ENCODE results near the gene TMEM164.

The TMEM164 gene

DNA sequence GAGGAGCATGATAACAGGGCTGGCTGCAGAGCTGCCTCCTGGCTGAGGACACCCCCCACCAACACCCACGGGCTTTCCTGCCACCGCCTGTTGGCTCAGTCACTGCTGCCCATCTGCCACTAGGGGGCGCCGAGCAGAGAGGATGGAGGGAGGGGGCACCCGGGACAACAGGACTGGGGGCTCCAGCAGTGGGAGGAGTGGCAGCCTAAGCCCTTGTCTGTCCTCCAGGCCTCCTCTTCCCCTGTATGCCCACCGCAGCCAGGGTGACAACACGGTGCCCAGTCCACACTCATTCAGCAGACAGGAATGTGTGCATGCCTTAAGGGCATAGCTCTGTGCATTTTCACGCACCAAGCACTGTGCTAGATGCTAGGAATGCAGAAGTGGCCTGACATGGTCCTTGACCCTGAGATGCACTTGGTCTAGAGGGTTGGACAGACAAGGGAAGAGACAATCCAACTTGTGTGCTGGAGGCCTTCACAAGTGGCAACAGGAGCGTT is 165.1 kb downstream of the TMEM164 start:
- peak; percentile 45 for DNase-seq (ENCODE audit: low read depth)

DNA sequence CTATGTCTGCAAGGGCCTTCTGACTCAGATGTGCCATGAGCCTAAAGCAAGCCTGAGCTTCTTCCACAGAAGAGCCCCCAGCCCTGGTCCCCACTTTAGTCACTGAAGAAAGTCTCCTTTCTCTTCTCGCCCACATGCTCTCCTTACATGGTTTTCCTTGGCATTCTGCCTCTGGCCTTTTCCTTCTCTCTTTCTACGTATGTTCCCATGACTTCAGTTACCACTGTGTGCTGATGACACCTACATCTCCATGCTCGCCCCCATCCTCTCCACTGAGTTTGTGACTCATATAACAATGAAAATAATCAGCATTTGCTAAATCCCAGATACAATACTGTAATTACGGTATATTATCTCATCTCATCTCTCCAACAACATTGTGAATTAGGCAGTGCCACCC is 165.7 kb downstream of the TMEM164 start:
- DNase-seq (ENCODE audit: low read depth), result no peak

DNA sequence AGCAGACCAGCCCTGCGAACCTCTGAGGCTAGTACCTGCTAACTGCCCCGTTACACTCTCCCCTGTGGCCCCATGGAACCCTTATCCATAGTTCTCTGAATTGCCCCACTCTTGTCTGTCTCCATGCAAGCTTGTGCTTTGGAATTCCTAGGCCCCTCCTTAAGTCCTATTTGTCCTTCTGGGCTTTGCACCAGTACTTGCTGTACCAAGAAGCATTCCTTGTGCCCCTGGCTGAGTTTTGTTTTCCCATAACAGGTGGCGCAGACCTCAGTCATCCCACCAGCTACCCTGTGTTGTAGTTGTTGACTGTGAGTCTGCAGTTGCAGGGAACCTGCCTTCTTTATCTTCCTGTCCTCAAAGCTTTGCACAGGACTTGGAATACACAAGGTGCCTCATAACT is 167.1 kb downstream of the TMEM164 start:
- no peak for DNase-seq (ENCODE audit: low read depth)

DNA sequence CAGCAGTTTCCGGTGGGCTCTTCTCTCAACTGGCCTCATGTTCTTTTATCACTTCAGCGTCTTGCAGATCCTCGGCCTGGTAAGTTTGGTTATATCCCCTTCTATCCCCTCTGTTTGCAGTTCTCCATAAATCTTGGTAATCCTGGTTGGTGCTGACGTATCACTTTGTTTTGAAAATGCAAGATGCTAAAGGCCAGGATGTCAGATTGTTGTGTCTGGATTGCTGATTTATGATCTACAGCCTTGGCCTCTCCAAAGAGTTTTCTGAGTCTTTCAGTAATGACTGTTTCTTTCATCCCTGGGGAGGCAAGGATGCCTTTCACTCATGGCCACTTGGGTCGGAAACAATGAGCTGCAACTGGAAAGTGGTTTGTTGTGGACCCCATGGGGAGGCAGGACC is 168.5 kb downstream of the TMEM164 start:
- DNase-seq (ENCODE audit: low read depth), result no peak

DNA sequence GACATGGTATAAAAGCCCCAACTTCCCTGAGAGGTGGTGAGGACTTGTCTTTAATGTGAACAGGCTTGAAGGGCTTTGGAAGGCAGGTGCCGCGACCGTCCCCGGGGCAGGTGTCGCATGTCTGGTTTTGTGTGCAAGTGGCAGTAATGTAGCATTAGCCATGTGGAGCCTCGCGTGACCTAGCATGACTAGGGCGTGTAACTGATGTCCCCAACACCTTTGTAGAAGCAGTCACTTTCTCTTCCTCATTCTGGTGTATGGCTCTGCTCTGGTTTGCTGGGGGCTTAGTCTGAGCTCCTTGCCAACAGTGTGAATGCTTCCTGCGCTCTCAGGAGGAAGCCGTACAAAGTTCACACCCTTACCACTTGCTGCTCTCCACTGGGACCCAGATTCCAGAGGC is 169.3 kb downstream of the TMEM164 start:
- DNase-seq (ENCODE audit: low read depth), result no peak

DNA sequence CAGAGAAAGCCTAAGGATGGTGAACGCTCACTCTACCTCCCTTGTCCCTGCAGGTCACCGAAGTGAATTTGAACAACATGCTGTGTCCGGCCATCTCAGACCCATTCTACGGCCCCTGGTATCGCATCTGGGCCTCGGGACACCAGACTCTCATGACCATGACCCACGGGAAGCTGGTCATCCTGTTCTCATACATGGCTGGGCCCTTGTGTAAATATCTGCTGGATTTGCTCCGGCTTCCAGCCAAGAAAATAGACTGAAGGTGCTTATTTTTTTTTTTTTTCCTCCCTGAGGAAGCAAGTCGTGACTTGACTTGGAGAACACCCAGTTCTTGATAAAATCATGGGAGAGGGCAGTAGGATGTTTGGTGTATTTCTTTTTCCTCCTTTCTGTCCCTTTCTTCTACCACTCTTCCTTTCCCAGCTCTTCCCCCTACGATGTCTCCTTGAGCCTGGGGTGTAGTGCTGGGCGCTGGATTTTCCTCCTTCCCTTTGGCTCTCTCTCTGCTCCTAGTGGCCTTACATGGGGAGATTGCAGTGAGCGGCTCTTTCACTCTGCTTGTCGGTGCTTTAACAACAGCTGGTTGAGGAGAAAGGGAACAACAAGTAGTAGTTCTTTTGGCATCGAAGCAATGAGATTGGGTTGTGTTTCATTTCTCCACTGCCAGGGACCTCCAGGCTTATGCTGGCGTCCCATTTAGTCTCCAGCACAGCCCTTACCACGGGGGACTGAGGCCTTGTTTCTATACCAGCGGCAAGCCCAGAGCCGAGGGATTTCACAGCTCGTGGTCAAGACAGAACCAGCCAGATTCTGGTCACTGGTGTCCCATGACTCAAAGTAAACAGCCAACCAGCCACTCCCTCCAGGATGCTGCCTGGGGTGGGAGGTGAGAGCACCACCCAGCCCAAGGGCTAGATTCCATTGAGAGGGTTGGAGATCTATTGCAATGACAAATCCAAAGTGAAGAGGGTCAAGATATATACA is 170.6 kb downstream of the TMEM164 start:
- DNase-seq (ENCODE audit: low read depth), result no peak

DNA sequence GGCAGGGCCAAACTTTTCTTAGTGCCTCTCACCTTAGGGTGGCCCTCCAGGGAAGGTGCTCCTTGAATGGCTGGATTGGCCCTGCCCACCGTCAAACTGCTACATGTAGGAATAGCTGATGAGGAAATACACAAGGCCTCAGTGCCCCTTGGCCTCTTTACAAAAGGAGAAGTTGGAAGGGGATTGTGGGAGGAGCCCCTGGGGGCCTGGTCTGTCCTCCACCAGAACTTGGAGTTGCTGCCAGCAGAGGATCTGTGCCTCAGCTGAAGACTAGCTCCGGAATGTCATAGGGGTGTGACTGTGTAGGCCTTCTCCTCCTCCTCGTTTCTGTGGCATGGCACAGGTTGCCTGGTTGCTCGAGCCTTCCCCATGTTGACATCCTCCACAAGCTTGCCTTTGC is 172.2 kb downstream of the TMEM164 start:
- no peak for DNase-seq (ENCODE audit: low read depth)

DNA sequence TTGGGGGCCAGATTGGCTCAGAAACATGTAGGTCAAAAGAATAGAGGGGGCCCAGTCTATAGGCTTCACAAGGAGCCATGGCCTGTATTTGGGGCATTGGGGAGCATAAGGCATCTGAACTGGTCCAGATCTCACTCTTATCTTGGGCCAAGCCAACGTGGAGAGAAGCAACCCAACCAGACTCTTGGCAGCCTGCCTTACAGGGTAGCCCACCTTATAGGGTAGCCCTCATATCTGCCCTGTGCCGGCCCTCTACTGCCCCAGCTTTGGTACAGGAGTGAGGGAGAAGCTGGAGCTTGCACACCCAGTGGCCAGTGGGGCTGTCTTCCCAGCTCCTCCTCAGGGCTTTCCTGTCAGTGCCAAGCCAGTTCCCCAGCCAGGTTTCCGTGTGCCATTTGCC is 172.8 kb downstream of the TMEM164 start:
- DNase-seq (ENCODE audit: low read depth), result no peak

DNA sequence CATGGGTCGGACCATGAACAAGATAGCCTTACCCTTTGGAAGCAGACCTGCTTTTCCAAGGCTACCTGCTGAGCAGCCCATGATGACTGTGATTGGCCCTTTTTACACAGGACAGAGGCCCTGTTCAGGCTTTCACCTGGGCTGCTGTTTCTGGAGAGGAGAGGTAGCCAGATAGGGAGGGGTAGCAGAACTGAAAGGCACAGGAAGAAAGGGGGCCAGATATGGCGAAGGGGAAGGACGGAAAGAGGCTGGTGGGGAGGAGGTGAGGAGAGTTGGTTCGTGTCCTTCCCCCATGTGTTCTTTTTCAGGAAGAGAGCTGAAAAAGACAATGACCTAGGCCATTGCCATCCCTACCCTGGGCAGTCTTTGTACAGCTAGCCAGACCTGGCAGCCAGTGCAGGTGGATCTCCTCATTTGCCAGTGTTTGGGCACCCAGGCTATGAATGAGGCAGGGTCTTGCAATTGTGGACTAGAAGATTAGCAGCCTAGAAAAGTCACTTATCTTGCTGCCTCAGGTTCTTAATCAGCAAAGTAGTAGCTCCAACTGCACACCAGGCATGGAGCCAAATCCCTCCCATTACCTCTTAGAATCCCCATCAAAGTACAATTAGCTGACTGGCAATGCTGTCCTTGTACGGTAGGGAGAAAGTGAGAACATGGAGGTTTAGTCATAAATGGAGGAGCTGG is 175.4 kb downstream of the TMEM164 start:
- no peak for DNase-seq (ENCODE audit: low read depth)

DNA sequence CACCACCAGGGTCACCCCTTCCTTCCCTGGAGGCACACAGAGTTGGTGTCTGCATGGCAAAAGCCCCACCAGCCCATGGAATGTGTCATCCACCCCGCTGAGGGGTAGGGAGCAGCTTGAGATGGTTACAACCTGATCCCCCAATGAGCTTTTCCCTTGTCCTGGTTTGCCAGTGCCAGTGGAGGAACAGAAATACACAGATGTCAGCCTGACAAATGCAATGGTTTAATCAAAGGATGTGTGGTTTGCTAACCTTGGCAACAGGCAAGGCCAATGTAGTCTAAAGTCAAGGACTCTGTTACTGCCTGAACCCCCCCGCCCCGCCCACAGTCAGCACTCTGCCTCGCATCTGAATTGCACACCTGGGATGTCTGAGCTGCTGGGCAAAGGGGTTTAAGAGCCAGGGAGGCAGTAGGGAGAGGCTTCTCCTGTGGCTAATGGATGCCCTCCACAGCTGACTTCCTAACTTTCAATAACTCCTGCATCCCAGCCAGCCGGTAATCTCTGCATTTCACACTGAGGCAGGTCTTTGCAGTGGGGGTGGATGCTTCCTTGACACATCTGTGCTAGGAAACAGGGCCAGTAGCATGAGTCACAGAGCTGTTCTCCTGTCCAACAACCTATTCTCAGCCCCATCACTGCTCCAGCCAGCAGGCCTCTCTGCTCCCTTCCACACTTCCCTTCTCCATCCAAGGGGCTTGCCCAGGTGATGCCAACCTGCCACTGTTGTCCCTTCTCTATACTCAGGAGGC is 177.4 kb downstream of the TMEM164 start:
- DNase-seq (ENCODE audit: low read depth), result no peak

DNA sequence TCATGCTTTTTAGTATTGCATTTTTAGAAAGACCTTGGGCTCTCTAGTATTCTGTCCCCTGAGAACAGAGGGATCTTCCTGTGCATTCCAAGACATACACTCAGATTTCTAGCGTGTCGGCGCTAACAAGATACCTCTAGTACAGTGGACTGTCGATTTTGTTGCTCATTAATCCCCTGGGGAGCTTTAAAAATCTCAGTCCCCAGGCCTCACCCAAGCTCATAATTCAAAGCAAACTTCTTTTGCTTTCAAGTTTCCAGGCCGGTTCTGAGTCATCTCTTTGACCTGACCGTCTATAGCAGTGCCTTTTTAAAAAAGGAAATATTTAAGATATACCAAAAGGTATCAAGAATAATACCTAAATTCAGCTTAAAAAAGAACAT is 178.0 kb downstream of the TMEM164 start:
- DNase-seq (ENCODE audit: low read depth), result no peak

DNA sequence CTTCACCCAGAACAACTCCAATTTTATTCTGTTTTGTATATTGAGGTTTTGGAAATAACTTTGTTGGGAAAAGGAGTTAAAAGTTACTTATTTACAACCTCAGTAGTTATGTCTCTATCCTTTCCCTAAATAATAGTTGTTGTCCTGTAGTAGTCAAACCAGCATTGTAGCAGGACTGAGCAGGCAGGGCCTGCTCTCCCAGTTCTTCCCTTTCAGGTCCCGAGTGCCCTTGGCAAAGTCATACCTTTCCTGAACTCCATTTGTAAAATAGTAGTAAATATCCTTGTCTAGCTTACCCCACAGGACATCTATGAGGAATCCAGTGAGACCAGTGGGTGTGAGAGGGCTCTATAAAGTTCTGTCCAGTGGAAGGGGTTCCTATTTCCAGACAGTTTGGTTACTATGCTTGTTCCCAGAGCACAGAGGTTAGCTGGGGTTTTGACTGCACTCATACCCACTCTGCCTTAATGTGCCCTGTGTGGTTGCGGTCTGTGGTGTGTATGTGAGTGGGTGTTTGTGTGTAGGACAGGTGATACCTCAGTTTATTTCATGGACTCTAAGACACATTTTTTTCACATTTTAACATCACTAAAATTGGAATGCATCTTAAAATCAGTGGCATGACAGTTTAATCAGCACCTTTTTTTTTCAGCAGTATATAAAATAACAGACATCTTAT is 178.7 kb downstream of the TMEM164 start:
- no peak for DNase-seq (ENCODE audit: low read depth)

DNA sequence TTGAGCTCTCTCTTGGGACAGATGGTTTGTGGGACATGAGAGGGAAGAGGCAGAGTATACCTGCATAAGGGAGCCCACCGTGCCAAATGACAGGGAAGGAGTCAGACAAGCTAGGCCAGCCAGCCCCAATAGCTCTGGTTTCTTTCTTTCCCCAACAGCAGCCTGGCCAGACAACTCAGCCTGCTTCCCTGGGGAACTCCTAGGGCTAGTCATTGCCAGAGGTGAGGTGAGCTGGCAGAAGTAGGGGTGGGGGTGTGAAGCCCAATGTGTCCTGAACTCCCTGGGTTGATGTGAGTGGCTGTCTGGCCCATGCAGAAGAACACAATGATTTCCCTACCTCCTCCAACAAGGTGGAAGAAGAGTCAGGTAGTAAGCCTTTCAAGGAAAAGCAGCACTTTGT is 179.4 kb downstream of the TMEM164 start:
- DNase-seq (ENCODE audit: low read depth), result no peak

DNA sequence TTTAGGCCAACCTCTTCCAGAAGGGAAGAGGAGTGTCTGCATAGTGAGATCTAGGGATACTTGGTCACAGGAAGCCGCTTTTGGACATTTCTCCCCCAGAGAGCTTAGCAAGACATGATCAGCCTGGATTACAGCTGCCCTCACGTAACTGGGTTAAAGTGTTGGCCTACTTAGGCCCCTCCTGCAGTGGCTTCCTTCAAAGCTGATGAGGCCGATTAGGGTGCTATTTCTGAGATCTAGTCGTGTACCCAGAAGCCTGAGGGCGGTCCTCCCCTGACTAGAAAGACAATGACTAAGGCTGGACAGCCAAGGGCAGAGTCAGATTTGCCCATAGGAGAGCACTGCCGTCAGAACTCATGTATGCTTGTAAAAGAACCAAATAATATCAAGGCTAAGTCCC is 180.0 kb downstream of the TMEM164 start:
- DNase-seq (ENCODE audit: low read depth), result no peak

DNA sequence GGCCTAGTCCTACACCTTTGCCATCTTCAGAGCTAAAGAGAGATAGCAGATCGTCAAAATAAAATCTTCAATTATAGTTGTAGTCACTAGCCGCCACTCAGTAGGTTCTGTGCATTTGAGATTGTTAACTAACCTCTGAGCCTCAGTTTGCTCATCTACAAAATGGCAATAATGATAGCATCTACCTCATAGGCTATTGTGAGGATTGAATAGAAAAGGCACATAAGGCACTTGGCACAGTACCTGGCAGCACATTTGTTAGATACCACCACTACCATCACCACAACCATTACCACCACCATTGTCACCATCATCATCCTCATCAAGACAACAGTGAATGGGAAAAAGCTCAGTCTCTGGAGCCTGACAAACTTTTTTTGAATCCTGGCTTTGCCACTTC is 180.4 kb downstream of the TMEM164 start:
- DNase-seq (ENCODE audit: low read depth), result no peak

DNA sequence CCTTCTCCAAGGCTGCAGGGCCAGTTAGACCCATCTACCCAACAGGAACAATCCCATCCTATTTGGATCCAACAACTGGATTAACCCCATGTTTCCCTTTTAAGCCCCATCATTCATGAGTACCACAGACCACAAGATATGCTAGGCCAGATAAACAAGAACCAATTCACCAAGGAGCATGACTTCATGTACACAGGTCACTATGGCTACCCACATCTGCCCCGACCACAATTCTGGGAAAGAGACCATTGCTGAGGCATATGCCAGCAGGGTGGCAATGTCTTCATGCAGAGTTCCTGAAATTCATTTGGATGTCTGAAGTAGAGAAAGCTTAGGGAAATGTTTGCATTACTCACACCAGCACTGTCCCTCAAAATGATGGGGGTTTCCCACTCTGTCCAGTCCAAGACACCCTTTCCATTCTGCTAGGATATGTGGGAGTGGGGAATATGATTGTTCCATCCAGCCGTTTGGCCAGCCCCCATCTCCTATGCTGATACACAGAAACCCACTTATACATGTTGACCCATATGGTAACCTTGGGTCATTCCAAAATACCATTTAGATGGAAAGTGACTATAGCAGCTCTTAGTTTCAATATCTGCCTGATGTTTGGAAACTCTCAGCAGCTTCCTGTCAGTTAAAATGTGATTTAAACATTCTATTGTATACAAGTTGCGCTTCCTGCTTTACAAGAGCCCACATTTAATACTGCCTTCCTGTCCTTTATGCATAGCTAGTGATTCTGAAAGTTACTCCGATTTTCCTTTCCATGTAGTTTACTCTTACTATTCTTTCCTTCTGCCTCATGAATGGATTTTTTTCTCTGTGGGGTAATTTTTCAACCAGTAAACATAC is 186.0 kb downstream of the TMEM164 start:
- no peak for DNase-seq (ENCODE audit: low read depth)

DNA sequence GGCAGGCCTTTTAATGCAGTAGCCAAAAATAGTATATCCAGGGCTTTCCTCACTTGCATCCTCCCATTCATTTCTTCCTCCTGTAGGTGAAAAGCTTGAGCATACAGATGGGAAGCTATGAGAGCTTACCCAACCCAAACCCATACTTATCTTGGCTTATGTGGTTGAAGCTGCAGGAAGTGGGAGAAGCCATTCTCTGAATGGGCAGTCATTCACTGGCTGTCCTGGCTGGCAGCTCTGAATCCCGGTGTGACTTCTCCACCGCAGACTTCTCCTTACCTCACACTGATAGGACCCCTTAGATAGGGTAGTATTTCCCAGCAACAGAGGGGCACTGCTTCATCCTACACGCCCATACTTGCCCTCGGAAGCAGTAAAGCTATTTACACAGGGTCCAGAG is 189.6 kb downstream of the TMEM164 start:
- DNase-seq (ENCODE audit: low read depth), result no peak

DNA sequence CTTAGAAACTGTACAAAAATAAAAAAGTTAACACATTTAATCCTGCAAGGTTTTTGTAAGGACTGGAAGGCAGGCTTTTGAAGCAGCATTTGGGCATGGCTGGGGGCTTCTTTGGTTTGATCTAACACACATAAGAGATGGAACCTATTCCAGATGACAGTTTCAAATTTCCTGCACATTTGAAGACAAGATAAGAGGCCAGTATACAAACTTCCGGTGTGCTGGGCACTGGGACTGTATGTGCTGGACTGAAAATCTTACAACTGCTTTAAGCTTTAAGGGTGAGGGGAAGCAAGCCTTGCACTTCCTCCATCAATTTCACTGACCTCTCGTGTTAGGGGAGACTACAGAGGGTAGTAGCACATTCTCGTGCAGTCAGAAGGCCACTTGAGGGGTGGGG is 192.1 kb downstream of the TMEM164 start:
- DNase-seq (ENCODE audit: low read depth), result no peak

DNA sequence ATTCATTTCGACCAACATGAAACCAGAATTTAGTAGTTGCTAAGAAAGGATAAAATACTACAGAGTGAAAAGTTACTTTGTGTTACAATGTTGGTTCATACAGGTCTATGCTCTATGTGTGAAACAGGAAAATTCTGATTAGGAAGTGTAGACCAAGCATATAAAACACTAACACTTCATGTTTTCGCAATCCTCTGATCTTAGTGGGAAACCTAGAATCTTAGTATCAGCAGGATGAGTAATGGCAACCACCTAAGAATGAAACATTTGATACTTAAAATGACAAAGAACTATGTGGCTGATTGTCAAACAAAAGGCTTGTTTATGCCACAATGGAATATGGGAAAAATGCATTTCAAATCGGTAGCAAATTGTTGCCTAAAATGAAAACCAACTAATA is 198.9 kb downstream of the TMEM164 start:
- DNase-seq (ENCODE audit: low read depth), result no peak

DNA sequence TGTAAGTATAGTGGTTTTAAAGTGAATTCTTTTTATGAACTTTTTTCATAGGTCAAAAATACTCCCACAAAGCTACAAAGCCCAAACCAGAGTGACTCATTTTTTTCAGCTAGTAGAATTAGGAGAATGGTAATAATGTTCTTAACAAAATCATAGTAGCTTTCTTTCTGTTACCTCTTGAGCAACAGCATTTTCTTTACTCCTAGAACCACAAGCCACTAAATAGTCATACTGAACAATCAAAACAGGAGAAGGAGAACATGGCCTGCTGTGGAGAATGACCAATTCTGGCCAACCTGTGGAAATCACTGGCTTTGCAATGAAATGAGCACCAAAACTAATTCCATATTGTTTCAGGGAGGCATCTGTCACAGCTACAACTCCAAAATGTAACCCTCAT is 202.1 kb downstream of the TMEM164 start:
- DNase-seq (ENCODE audit: low read depth), result no peak

DNA sequence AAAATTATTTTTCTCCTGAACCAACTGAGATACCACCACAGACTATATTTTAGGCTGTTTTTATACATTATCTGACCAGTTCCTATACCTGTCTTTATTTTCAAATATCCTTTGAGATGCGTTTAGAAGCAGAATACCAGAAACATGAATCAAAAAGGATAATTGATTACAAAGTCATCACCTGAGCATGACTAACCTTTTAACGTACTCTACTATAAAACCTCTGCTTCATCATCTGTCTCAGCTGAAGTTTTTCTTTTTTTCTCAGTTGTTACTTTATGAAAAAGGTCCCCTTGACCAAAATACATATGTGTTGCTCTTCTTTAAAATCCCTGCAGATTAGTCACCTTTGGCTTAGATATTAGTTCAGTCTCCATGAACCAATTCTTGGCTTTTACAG is 205.2 kb downstream of the TMEM164 start:
- DNase-seq (ENCODE audit: low read depth), result no peak
